ENCODE data around the gene DAPK1.

Gene DAPK1

DNA sequence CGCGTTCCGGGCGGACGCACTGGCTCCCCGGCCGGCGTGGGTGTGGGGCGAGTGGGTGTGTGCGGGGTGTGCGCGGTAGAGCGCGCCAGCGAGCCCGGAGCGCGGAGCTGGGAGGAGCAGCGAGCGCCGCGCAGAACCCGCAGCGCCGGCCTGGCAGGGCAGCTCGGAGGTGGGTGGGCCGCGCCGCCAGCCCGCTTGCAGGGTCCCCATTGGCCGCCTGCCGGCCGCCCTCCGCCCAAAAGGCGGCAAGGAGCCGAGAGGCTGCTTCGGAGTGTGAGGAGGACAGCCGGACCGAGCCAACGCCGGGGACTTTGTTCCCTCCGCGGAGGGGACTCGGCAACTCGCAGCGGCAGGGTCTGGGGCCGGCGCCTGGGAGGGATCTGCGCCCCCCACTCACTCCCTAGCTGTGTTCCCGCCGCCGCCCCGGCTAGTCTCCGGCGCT is at the start of gene DAPK1:
Gene DAPK1 (plus strand): TSS at position 264 of the 442 bp plus-strand sequence. CDS start 1,211 bp downstream, outside the sequence.
- no peak for FAIRE-seq

- FAIRE-seq, result no peak
Observed at GRCh38 chr9:87451149-87451548, 46.5 kb upstream of the DAPK1 start.

- no peak for FAIRE-seq
Observed at GRCh38 chr9:87455407-87455806, 42.3 kb upstream of the DAPK1 start.

- FAIRE-seq, result no peak
Observed at GRCh38 chr9:87461256-87461655, 36.4 kb upstream of the DAPK1 start.

DNA sequence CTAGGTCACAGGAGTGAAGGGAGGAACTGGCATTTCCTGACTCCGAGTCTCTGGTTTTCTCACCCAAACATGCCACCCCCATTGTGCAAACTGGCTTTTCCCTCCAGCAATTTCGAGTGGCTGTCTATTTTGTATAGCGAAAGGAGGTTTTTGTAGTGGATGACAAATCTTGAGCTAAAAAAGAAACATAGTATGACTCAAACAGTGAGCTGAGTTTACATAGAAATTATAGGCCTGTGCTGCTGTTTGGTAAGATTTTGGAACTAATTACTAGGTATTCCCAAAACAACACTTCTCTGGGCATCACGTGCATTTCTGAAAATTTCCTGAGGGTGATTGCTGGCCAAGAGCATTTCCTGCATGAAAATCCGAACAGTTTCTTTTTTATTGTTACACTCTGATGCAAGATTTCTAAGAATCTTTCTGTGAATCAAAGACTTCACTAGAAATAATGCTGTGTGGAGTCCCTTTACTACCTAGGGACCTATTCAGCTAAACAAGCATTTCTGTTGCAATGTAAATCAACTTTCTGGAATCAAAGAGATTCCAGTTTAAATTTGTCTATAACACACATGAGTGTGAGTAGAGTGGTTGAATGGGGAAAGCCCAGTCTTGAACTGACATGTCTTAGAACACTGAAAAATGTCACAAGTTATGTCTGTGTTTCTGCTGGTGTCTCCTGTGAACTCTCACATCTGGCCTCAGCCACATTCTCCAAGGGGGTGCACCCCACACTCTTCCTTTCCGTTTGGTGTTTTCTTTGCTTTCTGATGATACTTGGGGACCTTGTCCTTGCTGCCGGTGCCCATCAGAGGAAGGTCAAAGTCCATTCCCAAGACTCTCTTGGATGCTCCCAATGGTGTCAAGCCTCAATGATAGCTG is 33.3 kb upstream of the DAPK1 start:
- FAIRE-seq, result no peak

DNA sequence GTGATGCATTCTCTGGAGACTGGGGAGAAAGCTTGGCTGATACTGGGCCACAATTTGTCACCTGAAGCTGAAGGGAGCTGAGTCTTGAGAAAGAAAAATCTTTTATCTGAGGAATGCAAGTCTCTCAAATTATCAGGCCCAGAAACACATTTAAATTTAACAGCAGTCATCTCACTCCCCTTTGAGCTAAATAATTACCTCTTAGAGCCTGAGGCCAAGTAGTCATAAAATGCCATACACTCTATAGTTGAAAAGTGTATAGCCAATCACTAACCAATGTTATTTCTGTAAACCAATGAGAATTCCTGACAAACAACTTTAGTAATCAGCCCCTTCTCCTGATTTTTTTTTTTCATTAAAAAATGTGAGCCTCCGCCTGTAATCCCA is 32.7 kb upstream of the DAPK1 start:
- no peak for FAIRE-seq

DNA sequence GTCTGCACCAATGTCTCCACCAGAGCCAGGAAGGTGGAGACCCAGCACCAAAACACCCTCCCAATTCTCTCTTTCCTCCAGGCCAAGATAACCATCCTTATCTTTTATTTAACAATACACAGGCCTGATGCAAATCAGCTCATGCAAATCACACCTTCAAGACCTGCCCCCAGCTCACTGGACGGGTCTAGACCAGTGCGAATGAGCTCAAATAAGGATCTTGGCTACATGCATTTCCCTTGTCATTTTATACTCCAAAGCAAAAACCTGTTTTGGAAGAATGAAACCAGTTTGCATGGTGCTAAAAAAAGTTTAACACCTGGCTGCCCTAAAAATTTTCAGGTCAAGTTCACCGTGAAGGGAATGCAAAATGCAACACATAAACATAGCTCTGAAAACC is 31.9 kb upstream of the DAPK1 start:
- no peak for FAIRE-seq

DNA sequence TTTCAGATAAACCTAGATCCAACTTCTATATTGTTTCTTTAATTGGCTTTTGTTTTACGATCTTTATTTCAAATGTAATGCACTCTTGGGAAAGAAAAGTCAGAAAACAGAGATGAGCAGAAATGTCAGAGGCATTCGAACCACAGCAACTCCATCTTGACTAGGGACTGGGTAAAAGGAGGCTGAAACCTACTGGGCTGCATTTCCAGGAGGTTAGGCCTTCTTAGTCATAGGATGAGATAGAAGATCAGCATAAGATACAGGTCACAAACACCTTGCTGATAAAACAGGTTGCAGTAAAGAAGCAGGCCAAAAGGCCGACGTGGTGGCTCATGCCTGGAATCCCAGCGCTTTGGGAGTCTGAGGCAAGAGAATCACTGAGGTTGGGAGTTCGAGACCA is 30.5 kb upstream of the DAPK1 start:
- no peak for FAIRE-seq

- no peak for FAIRE-seq
Observed at GRCh38 chr9:87469793-87470465, 27.7 kb upstream of the DAPK1 start.

- no peak for FAIRE-seq
Observed at GRCh38 chr9:87471746-87472145, 25.9 kb upstream of the DAPK1 start.

GRCh38 chr9:87475463-87475862 is 22.2 kb upstream of the DAPK1 start:
- no peak for FAIRE-seq

DNA sequence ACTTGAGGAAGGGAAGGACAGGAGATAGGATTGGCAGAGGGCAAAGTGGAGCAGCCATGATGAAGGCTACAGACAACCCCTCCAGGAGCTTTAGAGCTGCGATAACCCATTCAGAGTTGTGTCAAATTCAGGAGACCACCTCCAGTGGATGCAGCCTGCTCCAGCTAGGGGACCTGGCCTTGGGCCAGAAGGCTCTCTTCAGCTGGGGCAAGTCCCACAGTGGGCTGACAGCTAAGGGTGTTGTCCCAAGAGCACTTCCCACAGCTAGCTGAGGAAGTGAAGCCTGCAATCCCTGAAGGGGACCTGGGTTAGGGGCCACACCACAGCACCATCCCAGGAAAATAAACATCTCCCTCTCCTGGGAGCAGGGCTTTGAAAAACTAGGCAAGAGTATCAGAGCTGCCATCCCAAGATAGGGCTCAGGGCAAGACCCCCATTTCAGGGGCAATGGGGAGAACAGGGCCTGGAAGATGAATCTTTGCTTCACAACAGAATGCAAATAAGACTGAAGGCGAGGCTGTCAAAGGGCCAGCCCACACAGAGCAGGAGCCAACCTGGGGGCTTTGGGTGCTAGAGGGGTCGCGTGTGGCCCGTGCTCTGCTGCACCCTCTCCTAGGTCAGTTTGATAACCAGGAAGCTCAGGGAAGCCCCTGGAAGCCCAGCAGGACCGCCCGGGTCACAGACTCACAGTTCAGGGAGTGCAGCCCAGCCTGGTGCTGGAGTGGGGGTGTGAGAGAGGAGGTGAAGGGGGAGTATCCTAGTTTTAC is 19.3 kb upstream of the DAPK1 start:
- no peak for FAIRE-seq

- FAIRE-seq, result no peak
Observed at GRCh38 chr9:87479801-87480201, 17.9 kb upstream of the DAPK1 start.

- no peak for FAIRE-seq
Observed at GRCh38 chr9:87481890-87482855, 15.5 kb upstream of the DAPK1 start.

- no peak for FAIRE-seq
Observed at GRCh38 chr9:87490225-87490624, 7.4 kb upstream of the DAPK1 start.

GRCh38 chr9:87490907-87491306 is 6.8 kb upstream of the DAPK1 start:
- FAIRE-seq, result no peak

DNA sequence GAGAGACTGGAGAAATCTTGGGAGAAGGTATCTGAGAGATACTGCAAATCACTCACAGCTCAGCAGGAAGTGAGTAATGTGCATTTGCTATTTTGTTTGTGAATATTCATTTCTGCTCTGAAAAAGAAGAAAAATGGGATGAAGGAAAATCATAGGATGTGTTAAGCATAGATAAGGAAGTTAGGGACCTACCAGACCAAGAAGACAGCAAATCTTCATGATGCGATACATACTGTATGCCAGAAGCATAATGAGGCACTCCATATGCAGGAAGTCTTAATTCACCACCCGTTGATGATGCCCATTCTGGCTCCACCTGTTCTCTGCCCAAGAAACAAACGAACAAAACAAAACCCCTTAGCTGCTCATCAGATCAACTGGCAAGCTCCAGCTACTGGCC is 6.1 kb upstream of the DAPK1 start:
- FAIRE-seq, result no peak

DNA sequence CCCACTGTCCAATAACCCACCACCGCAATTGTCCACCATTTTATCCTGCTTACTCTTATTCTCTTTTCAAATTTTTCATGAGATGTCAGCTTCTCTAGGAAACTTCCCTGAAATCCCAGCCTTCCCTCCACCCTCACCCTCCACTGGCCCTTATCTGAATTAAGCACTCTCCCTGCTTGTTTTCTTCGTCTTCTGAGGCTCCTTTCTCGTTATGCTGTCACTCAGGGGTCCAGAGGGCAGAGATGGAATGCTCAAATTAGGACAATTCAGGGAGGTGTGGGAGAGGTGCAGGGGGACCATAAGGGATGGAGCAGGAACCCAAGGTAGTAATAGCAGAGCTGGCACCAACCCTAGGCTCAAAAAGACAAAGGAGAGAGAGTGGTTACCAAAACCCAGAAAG is 5.0 kb upstream of the DAPK1 start:
- FAIRE-seq, result no peak

DNA sequence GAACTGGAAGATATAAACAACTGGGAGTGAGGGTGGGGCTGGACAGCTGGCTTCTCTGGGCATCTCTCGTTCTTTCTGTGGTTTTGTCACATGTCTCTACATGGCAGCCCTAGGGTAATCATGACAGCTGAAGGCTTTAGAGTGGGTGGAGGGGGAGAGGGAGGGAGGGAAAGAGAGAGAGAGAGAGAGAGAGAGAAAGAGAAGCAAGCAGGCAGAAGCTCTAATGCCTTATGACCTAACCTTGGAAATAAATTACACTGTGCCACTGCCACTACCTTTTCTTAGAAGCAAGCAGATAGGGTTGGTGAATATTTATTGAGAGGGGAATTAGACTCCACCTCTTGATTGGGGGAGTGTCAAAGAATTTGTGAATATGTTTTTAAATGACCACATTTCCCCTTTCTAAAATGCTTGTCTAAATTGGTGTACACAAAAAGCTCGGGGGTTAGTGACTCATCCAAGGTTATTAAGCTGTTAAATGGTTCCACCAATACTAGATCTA is 2.6 kb upstream of the DAPK1 start:
- FAIRE-seq, result no peak

- FAIRE-seq, result no peak
Observed at GRCh38 chr9:87497080-87497603, 525 bp upstream of the DAPK1 start.

GRCh38 chr9:87498046-87498810 is 561 bp downstream of the DAPK1 start:
- FAIRE-seq, result no peak

Data from TTC549 (cell line).